Suprapubic skin (tissue), 4 donors: ENCODE measurements around the gene KLHDC4.

ENCODE experiments used
- EP300 ChIP-seq: sonication (generic); formaldehyde crosslinking; IDR thresholded peaks from one replicate; pipeline ENCODE4 v1.6.1; 2017; ENCODE audit warnings: antibody characterized with exemption
- POLR2A ChIP-seq, 2 donors: fragments of 450-650 bp; IDR thresholded peaks; one replicate each; pipeline ENCODE4 v1.6.1; 2017; ENCODE audit warnings: antibody characterized with exemption in 2 of 2, mild to moderate bottlenecking in 2 of 2, moderate library complexity in 2 of 2
- POLR2AphosphoS5 ChIP-seq, 3 donors: sonication (generic); formaldehyde crosslinking; IDR thresholded peaks; one replicate each; pipeline ENCODE4 v1.6.1; 2017; ENCODE audit warnings: antibody characterized with exemption in 3 of 3
- TF ChIP-seq, protein P1 (sequence below), 2 donors: fragments of 200-600 bp in 1 of 2; fragments of 450-650 bp in 1 of 2; sonication (generic) in 1 of 2; IDR thresholded peaks; one replicate each; pipeline ENCODE4 v1.5.1; 2016 to 2019; ENCODE audit warnings: antibody characterized with exemption in 2 of 2, mild to moderate bottlenecking in 1 of 2, moderate library complexity in 1 of 2

DNA sequence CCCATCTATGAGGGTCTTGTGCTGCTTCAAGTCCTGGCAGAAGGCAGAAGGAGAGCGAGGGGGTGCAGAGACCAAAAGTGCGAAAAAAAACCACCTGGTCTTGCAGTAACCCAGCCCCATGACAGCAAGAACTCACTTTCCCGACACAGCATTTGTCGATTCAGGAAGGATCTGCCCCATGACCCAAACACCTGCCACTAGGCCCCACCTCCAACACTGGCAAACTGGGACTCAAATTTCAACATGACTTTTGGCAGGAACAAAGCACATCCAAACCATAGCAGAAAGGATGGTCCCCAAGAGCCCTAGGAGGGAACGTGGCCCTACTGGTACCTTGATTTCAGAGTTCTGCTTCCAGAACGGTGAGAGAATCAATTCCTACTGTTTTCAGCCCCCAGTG is 34.7 kb upstream of the KLHDC4 start:
- TF ChIP-seq EP300 (no peak), POLR2AphosphoS5 (IDR thresholded peaks at IDR 0.05) (no peak), POLR2A (IDR thresholded peaks at IDR 0.05) (no peak)
- TF ChIP-seq, protein P1, sequence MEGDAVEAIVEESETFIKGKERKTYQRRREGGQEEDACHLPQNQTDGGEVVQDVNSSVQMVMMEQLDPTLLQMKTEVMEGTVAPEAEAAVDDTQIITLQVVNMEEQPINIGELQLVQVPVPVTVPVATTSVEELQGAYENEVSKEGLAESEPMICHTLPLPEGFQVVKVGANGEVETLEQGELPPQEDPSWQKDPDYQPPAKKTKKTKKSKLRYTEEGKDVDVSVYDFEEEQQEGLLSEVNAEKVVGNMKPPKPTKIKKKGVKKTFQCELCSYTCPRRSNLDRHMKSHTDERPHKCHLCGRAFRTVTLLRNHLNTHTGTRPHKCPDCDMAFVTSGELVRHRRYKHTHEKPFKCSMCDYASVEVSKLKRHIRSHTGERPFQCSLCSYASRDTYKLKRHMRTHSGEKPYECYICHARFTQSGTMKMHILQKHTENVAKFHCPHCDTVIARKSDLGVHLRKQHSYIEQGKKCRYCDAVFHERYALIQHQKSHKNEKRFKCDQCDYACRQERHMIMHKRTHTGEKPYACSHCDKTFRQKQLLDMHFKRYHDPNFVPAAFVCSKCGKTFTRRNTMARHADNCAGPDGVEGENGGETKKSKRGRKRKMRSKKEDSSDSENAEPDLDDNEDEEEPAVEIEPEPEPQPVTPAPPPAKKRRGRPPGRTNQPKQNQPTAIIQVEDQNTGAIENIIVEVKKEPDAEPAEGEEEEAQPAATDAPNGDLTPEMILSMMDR (IDR thresholded peaks at IDR 0.05): no peak
